Heart left ventricle (tissue), 16 donors: ENCODE results near the gene TBRG1. TPM values are rescaled to one million over a fixed set of nuclear protein-coding genes. Genes with fewer than 3 reads are reported as not detected.

Source experiments
- ATAC-seq, 4 donors: fragments of 200-7000 bp; cut with Tn5 transposase; one replicate each; pipeline ENCODE4 v1.9.1; 2020 to 2022; ENCODE audit warnings: moderate library complexity in 4 of 4, mild to moderate bottlenecking in 3 of 4, moderate number of reproducible peaks in 1 of 4
- DNase-seq, 5 donors: peaks; one replicate each; pipeline ENCODE4 v3.0.0-alpha.2; 2020
- H3K27ac ChIP-seq, 12 donors: fragments of 200-600 bp; sonication (generic) in 4 of 12; one replicate each; pipeline versions ENCODE4 v1.5.0 to v1.8.0; 2016 to 2022; ENCODE audit warnings: mild to moderate bottlenecking in 2 of 12
- H3K27me3 ChIP-seq, 9 donors: fragments of 200-600 bp; sonication (generic) in 2 of 9; one replicate each; pipeline versions ENCODE4 v1.5.1 to v1.8.0; 2016 to 2022; ENCODE audit warnings: mild to moderate bottlenecking in 3 of 9
- H3K36me3 ChIP-seq, 9 donors: fragments of 200-600 bp; sonication (generic) in 2 of 9; one replicate each; pipeline versions ENCODE4 v1.5.0 to v1.8.0; 2018 to 2022; ENCODE audit warnings: mild to moderate bottlenecking in 2 of 9
- H3K4me1 ChIP-seq, 12 donors: fragments of 200-600 bp; sonication (generic) in 4 of 12; one replicate each; pipeline versions ENCODE4 v1.5.0 to v1.8.0; 2016 to 2022; ENCODE audit warnings: mild to moderate bottlenecking in 3 of 12
- H3K4me3 ChIP-seq, 12 donors: fragments of 200-600 bp; sonication (generic) in 4 of 12; one replicate each; pipeline versions ENCODE4 v1.5.0 to v1.8.0; 2017 to 2022; ENCODE audit warnings: mild to moderate bottlenecking in 9 of 12, moderate library complexity in 4 of 12
- H3K9me3 ChIP-seq, 12 donors: fragments of 200-600 bp; sonication (generic) in 4 of 12; one replicate each; pipeline versions ENCODE4 v1.5.0 to v1.8.0; 2016 to 2022; ENCODE audit warnings: mild to moderate bottlenecking in 1 of 12
- POLR2A ChIP-seq, 2 donors: fragments of 450-650 bp; IDR thresholded peaks; one replicate each; pipeline ENCODE4 v1.6.1; 2017; ENCODE audit warnings: antibody characterized with exemption in 2 of 2, mild to moderate bottlenecking in 2 of 2, moderate library complexity in 2 of 2
- WGBS, 4 donors: extraction: QIAGEN DNeasy Blood & Tissue Kit in 2 of 4; methylation state at CpG; one replicate each; pipeline versions ENCODE4 v1.1.5 to v1.1.7; 2013 to 2018; 5-methylcytosine and 5-hydroxymethylcytosine counted together
- intact Hi-C, 10 donors: fragments of 100-400 bp; cut with DNase I; formaldehyde crosslinking; loops; one replicate each; pipeline versions ENCODE4 v1.11.1 to v1.14.2; 2022
- polyA plus RNA-seq, 2 donors: library from polyadenylated mRNA; stranded (reverse); fragments of 200-250 nt; gene quantifications; one replicate each; pipeline ENCODE4 v1.2.3, GENCODE V29; 2013
- total RNA-seq, 9 donors: library from RNA; depleted of rRNA in 2 of 9; stranded (reverse); fragments of >200 nt in 2 of 9; fragmentation: NEBNext Ultra II Directional in 3 of 9; extraction: Animal tissue kit (Norgen Biotek cat#: 25700) in 3 of 9; gene quantifications; one replicate each; pipeline versions ENCODE4 v1.1.0 to v1.2.4, GENCODE V29; 2016 to 2023
- TF ChIP-seq, protein P1 (sequence below), 12 donors: fragments of 200-600 bp; sonication (generic) in 4 of 12; IDR thresholded peaks; one replicate each; pipeline versions ENCODE4 v1.5.0 to v1.8.0; 2018 to 2022; ENCODE audit warnings: antibody characterized with exemption in 12 of 12, mild to moderate bottlenecking in 5 of 12
- donor health status: ischemic (EF 13 %, LVEDD 7.1; RV severe dilation, severe dysfunction).
- donor health status: healthy with polysubstance abuse.
- donor health status: DM: no; HTN: yes; CAD: no.
- donor health status: DM: no; HTN: no; CAD: no.
- donor health status: ischemic (EF 25% LVEDD 6.9; RV normal size, moderate dysfunction).
- donor health status: ischemic (EF 25% LVEDD 5.7; RV mildly dilated, moderate dysfunction).
- donor health status: healthy.
- donor health status: DM: yes; HTN: yes; CAD: no.
- donor health status: ischemic (EF 35%, LVEDD 5.7; RV mildly dilated, moderate dysfunction).
- donor health status: nonischemic (EF 11% LVEDD 7.7; RV severe dilation, severe dysfunction).
- donor health status: DM: yes; HTN: yes; CAD: no.
- donor health status: PGD.
- donor health status: ischemic (EF 29% LVEDD 5.4; RV normal size, mild dysfunction).
- donor health status: nonischemic (EF 23%, LVEDD 6.1; RV moderate dilation, normal function).

The TBRG1 gene
- total and polyA plus RNA-seq, 11 donors = 12.0 to 27.2 (median 19.8) TPM

DNA sequence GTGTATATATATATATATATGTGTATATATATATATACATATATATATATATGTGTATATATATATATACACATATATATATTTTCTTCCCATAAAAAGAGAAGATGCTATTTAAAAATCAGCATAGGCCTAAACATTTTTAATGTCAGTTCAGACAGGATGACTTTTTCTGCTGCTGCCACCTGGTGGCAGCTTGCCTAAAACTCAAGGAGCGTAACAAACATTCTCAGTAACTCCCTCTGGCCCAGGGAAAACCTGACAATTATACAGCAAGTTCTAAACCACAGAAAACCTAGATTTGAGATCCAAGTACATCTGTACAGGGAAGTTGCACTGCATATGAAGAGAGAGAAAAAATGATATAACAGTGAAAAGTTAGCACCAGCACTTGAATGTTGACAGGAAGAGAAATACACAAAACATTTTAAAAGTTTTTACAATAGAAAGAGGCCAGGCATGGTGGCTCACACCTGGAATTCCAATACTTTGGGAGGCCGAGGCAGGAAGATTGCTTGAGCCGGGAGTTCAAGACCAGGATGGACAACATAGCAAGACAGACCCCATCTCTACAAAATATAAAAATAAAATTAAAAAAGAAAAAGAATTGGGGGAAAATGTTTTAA lies 36.3 kb upstream of the TBRG1 start:
- intact Hi-C loops = loop anchor here (1.0 to 10.0 kb wide), 7 partner anchors 142 to 519 kb away; partner anchors contain the start of gene OR8B8 (in 2 of the 10)
- 31 to 42% (median 37%) methylated on average over 3 of the region's 3 CpGs for WGBS, 4 donors
- no peak overlapping the region for H3K27ac ChIP-seq
- ATAC-seq (no peak), DNase-seq (peak; percentile 40 to 66 (median 46))
- no peaks in the 10 kb centered on the region for H3K9me3 ChIP-seq
- no peak for TF ChIP-seq POLR2A (IDR thresholded peaks at IDR 0.05)
- TF ChIP-seq, protein P1, sequence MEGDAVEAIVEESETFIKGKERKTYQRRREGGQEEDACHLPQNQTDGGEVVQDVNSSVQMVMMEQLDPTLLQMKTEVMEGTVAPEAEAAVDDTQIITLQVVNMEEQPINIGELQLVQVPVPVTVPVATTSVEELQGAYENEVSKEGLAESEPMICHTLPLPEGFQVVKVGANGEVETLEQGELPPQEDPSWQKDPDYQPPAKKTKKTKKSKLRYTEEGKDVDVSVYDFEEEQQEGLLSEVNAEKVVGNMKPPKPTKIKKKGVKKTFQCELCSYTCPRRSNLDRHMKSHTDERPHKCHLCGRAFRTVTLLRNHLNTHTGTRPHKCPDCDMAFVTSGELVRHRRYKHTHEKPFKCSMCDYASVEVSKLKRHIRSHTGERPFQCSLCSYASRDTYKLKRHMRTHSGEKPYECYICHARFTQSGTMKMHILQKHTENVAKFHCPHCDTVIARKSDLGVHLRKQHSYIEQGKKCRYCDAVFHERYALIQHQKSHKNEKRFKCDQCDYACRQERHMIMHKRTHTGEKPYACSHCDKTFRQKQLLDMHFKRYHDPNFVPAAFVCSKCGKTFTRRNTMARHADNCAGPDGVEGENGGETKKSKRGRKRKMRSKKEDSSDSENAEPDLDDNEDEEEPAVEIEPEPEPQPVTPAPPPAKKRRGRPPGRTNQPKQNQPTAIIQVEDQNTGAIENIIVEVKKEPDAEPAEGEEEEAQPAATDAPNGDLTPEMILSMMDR (IDR thresholded peaks at IDR 0.05) = peak; percentile 47 to 75 (median 62)
- no peaks in the 10 kb centered on the region for H3K4me1 ChIP-seq
- peaks cover 0 to 15% (median 0%) of the 10 kb centered on the region in 9 donors for H3K27me3 ChIP-seq
- H3K36me3 ChIP-seq = no peaks in the 10 kb centered on the region
- no peak overlapping the region for H3K4me3 ChIP-seq

DNA sequence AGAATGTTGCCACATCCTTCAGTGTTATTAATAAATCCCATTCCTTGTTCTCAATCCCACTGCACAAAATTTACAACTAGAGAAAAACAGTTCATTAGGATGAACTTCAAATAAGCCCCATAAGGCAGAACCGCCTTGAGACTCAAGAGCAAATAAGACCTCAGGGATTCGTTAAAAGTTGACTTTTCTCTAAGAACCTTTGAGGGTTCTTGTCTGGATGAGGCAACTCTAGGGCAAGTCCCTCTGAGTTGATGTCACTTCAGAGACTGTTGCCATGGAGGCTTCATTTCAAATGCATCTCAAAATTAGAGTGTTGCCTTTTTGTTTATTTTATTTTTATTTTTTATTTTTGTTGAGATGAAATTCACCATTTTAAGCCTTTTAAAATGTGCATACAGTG lies 31.2 kb upstream of the TBRG1 start:
- intact Hi-C loops = loop anchor here in 1 of 10 donors (2.0 kb wide), 1 partner anchor 177 kb away; no protein-coding TSS in a partner anchor
- ATAC-seq = no peak

DNA sequence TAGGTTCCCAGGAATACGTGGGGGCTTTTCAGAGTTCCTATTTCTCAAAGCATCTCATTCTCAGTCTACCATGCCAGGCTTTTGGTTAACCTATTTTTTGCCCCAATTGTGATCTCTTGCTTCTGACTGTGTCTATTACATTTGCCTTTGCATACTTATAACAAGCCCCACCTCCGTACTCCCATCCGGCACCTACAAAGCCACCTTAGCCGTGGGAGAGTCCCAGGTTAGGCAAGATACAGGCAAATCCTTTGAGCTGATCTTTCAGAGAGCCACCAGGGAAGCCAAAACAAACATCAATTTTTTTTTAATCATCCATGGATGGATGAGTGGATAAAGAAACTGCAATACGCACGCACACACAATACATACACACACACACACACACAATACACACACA lies 30.0 kb upstream of the TBRG1 start:
- intact Hi-C loops = no loop called here
- Histone ChIP-seq H3K4me3 (no peak overlapping the region), H3K36me3 (no peaks in the 10 kb centered on the region), H3K27me3 (peaks cover 0 to 25% (median 0%) of the 10 kb centered on the region in 9 donors), H3K9me3 (peaks cover 0 to 2% (median 0%) of the 10 kb centered on the region in 12 donors), H3K4me1 (no peaks in the 10 kb centered on the region), H3K27ac (no peak overlapping the region)
- TF ChIP-seq, protein P1 (IDR thresholded peaks at IDR 0.05) = no peak
- no peak for TF ChIP-seq POLR2A (IDR thresholded peaks at IDR 0.05)
- ATAC-seq = no peak
- WGBS, 4 donors = 86 to 88% (median 88%) methylated on average over 6 of the region's 6 CpGs
- DNase-seq = no peak

More for the DNA sequence above, 31.2 kb upstream of the TBRG1 start:
- H3K4me3 ChIP-seq = no peak overlapping the region
- peaks cover 0 to 2% (median 0%) of the 10 kb centered on the region in 12 donors for H3K9me3 ChIP-seq
- no peak overlapping the region for H3K27ac ChIP-seq
- 81 to 88% (median 86%) methylated on average over 2 of the region's 2 CpGs for WGBS, 4 donors
- no peaks in the 10 kb centered on the region for H3K4me1 ChIP-seq
- TF ChIP-seq, protein P1 (IDR thresholded peaks at IDR 0.05) = no peak
- no peak for TF ChIP-seq POLR2A (IDR thresholded peaks at IDR 0.05)
- no peak for DNase-seq
- peaks cover 0 to 20% (median 0%) of the 10 kb centered on the region in 9 donors for H3K27me3 ChIP-seq
- H3K36me3 ChIP-seq = no peaks in the 10 kb centered on the region

DNA sequence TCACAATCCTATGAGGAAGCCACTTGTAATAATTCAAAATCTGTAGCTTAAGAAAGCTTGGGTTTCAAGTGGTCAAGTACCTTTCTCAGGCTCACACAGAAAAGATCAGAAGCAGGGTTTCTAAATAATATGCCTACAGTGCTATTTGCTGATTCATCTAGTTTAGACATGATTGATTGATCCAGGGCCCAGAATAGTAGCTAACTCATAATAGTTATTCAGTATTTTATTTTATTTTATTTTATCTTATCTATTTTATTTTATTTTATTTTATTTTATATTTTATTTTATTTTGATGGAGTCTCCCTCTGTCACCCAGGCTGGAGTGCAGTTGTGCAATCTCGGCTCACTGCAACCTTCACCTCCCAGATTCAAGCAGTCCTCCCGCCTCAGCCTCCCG lies 27.4 kb upstream of the TBRG1 start:
- Histone ChIP-seq H3K27ac (no peak overlapping the region), H3K27me3 (peaks cover 0 to 20% (median 0%) of the 10 kb centered on the region in 9 donors), H3K9me3 (peaks cover 0 to 4% (median 0%) of the 10 kb centered on the region in 12 donors), H3K4me3 (no peak overlapping the region), H3K4me1 (no peaks in the 10 kb centered on the region), H3K36me3 (no peaks in the 10 kb centered on the region)
- TF ChIP-seq POLR2A (IDR thresholded peaks at IDR 0.05) = no peak
- TF ChIP-seq, protein P1 (IDR thresholded peaks at IDR 0.05) = no peak
- ATAC-seq = no peak
- WGBS, 4 donors = 89 to 96% (median 91%) methylated on average over 3 of the region's 3 CpGs
- intact Hi-C loops = no loop called here
- no peak for DNase-seq
